Measurements from ENCODE around the gene PCDH8. TPM values are rescaled to one million over a fixed set of nuclear protein-coding genes. Genes with fewer than 3 reads are reported as not detected.

The PCDH8 gene
- total and polyA plus RNA-seq, 8 donors, result 0.04 to 0.85 (median 0.25) TPM; not detected in 4

DNA sequence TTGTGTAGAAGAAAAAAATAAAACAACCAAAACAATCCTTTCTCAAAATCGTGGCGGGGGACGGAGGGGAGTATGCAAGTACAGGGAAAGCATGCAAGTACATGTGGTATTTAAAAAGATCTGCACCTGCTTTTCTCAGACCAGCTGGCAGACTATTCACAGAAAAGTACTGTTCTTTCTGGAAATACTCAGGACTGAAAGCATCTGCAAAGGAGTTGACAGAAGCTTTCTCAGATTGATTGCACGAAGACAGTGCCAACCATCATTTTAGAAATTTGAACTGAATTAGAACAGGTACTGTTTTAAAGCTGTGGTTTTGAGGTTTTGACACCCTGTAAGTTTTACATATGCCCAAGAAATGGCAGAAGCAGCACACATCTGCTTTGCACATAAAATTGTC is 19.8 kb upstream of the PCDH8 start:
- no peak for FAIRE-seq
- Histone ChIP-seq H3K27ac (no peak overlapping the region), H3K4me1 (no peaks in the 10 kb centered on the region), H3K27me3 (no peaks in the 10 kb centered on the region), H3K36me3 (no peaks in the 10 kb centered on the region), H3K9me3 (no peaks in the 10 kb centered on the region), H3K4me3 (no peak overlapping the region)
- no peak for ATAC-seq
- TF ChIP-seq, protein P1, sequence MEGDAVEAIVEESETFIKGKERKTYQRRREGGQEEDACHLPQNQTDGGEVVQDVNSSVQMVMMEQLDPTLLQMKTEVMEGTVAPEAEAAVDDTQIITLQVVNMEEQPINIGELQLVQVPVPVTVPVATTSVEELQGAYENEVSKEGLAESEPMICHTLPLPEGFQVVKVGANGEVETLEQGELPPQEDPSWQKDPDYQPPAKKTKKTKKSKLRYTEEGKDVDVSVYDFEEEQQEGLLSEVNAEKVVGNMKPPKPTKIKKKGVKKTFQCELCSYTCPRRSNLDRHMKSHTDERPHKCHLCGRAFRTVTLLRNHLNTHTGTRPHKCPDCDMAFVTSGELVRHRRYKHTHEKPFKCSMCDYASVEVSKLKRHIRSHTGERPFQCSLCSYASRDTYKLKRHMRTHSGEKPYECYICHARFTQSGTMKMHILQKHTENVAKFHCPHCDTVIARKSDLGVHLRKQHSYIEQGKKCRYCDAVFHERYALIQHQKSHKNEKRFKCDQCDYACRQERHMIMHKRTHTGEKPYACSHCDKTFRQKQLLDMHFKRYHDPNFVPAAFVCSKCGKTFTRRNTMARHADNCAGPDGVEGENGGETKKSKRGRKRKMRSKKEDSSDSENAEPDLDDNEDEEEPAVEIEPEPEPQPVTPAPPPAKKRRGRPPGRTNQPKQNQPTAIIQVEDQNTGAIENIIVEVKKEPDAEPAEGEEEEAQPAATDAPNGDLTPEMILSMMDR (IDR thresholded peaks at IDR 0.05), result no peak
- DNase-seq, result no peak
- intact Hi-C loops (cut with DNase I), result no loop called here
- WGBS, 2 donors, result 56 to 70% methylated on average over 4 of the region's 4 CpGs

DNA sequence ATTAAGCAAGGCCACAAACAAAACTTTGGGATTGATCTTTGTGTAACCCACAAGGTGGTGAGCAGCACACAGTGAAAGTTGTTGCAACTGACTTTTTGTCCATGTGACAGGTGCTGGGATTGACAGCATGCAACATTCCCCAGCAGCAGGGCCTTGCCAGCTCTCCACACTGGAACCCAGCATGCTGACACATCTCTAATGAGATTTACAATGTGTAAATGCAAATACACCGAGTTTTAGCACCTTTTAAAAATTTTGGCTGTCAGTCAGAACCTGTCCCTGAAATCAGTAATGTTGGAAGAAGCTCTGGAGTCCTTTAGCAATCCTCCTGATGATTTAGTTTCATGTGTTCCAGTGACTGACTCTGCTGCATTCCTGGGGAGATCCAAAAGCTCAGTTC is 16.5 kb upstream of the PCDH8 start:
- no peaks in the 10 kb centered on the region for H3K9me3 ChIP-seq
- no peak for DNase-seq
- no peaks in the 10 kb centered on the region for H3K36me3 ChIP-seq
- TF ChIP-seq, protein P1 (IDR thresholded peaks at IDR 0.05), result no peak
- no peak overlapping the region for H3K4me3 ChIP-seq
- no peak for FAIRE-seq
- H3K27ac ChIP-seq, result no peak overlapping the region
- no peaks in the 10 kb centered on the region for H3K4me1 ChIP-seq
- WGBS, 2 donors, result 20 to 26% methylated on average over 1 of the region's 1 CpG
- H3K27me3 ChIP-seq, result no peaks in the 10 kb centered on the region
- intact Hi-C loops (cut with DNase I), result no loop called here
- ATAC-seq, result no peak

DNA sequence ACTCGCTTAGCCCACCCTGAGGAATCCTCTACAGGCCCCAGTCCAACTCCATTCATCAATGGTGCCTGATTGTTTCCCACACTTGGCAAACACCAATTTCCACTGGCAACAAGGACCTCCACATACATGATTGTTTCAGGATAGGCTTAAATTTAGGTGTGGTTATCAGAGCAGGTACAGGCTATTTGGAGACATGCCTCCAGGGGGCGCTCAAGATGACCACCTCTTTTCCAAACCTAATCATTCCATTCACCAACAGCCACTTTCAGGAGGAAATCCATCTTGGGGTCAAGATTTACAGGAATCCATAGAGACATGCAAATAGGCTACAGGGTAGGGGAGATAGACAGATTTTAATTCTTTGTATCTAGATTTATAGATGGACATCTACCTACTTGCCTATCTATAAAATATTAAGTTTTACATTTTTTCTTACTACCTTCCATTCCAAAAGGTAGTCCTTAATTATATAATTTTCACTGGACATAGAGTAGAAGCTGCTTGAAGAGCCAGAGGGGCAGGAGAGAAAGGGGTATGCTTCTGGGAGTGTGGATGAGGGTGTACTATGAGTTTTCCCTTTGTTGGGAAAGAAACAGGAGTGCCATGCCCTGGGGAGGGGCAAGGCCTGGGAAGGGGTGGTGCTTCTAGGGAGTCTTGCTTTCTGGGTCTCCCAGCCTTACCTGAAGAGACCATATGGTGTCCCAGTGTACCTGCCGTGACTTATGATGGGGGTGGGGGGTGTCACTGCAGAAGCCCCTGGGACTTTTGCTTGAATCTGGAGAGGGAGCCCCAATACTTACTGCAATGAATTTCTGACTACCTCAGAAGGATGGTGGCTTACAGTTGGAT is 14.1 kb upstream of the PCDH8 start:
- H3K4me1 ChIP-seq, result no peaks in the 10 kb centered on the region
- no peaks in the 10 kb centered on the region for H3K9me3 ChIP-seq
- intact Hi-C loops (cut with DNase I), result no loop called here
- TF ChIP-seq, protein P1 (IDR thresholded peaks at IDR 0.05), result peak; percentile 26 to 57 (median 51)
- no peak overlapping the region for H3K27ac ChIP-seq
- WGBS, 2 donors, result 42 to 49% methylated on average over 3 of the region's 3 CpGs
- H3K36me3 ChIP-seq, result no peaks in the 10 kb centered on the region
- DNase-seq (peak in 3 of 6 donors; percentile 20 to 67 (median 36)), FAIRE-seq (no peak), ATAC-seq (peak in 3 of 4 donors; percentile 50 to 74 (median 60))
- H3K4me3 ChIP-seq, result no peak overlapping the region
- no peaks in the 10 kb centered on the region for H3K27me3 ChIP-seq

DNA sequence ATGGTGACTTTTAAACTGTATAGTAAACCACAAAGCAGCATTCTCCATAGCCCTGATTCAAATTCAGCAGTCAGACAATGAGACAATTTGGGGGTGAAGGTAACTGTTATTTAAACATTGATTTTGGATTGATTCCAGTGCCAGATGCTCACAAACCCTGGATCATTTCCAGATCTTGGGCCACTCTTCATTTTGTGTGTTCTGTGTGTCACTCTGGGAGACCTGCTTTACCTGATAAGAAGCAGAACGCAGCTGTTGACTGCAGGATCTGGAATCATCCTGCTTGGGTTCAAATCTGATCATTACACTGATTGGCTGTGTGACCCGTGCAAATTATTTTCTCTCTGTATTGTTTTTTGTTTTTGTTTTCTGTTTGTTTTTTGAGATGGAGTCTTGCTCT is 4.0 kb upstream of the PCDH8 start:
- FAIRE-seq, result no peak
- intact Hi-C loops (cut with DNase I), result loop anchor here in 1 of 3 donors (10.0 kb wide), 1 partner anchor 112 kb away; no protein-coding TSS in a partner anchor
- WGBS, 2 donors, result 18 to 20% methylated on average over 2 of the region's 2 CpGs
- Histone ChIP-seq H3K27ac (no peak overlapping the region), H3K4me1 (peaks cover 0 to 7% (median 0%) of the 10 kb centered on the region in 3 donors), H3K4me3 (no peak overlapping the region), H3K9me3 (no peaks in the 10 kb centered on the region), H3K36me3 (no peaks in the 10 kb centered on the region), H3K27me3 (peaks cover 7 to 21% (median 9%) of the 10 kb centered on the region in 4 donors)
- DNase-seq, result no peak
- ATAC-seq, result no peak
- TF ChIP-seq, protein P1 (IDR thresholded peaks at IDR 0.05), result no peak
